GM12801 (cell line): ENCODE measurements around the gene HOXD9.

Source experiments
- CTCF ChIP-seq: IDR thresholded peaks from one replicate; pipeline ENCODE4 v1.5.1; 2011; ENCODE audit warnings: control low read depth; ENCODE audit not compliant: insufficient read length; ENCODE audit errors: extremely low read depth

The HOXD9 gene

GRCh38 chr2:176078541-176079284, 43.8 kb upstream of the HOXD9 start:
- no peak for TF ChIP-seq CTCF

GRCh38 chr2:176079285-176079830, 43.2 kb upstream of the HOXD9 start:
- TF ChIP-seq CTCF, result no peak

- TF ChIP-seq CTCF, result no peak
Measured at GRCh38 chr2:176079831-176080539, 42.5 kb upstream of the HOXD9 start.

- no peak for TF ChIP-seq CTCF
Measured at GRCh38 chr2:176080540-176081375, 41.8 kb upstream of the HOXD9 start.

GRCh38 chr2:176081376-176081836, 41.1 kb upstream of the HOXD9 start:
- no peak for TF ChIP-seq CTCF

GRCh38 chr2:176081837-176082524, 40.5 kb upstream of the HOXD9 start:
- TF ChIP-seq CTCF, result no peak
